Stimulated activated CD8-positive, alpha-beta memory T cell treated with anti-CD3 and anti-CD28 coated beads, Interleukin-12 subunit alpha, Interleukin-12 subunit beta, amount 100 ng/mL, for 4 hours (primary cell): ENCODE results near the gene SCYGR5.
"Not testable (repeated sequence)": the region's sequence is repeated elsewhere in the genome, so short reads cannot be mapped to it uniquely, and the experiment has no call there.

Experiments used
- DNase-seq: peaks from one replicate; pipeline ENCODE4 v3.0.0-alpha.2; 2020; ENCODE audit warnings: low read depth

The SCYGR5 gene

GRCh38 chr2:227666631-227667170 lies at the start of gene SCYGR5:
Gene SCYGR5, plus strand, starts transcription at chr2:227666804. Its CDS starts 0 bp downstream, at chr2:227666804.
- not testable (repeated sequence) for DNase-seq

- no peak for DNase-seq
Measured at GRCh38 chr2:227617316-227618230, 49.0 kb upstream of the SCYGR5 start, which contains the start of gene SCYGR4. Gene SCYGR4, plus strand, starts transcription at chr2:227617498. Its CDS starts 0 bp downstream, at chr2:227617498.

- no peak for DNase-seq
Measured at GRCh38 chr2:227623226-227623625, 43.4 kb upstream of the SCYGR5 start.

- DNase-seq: no peak
Measured at GRCh38 chr2:227625420-227625819, 41.2 kb upstream of the SCYGR5 start.

GRCh38 chr2:227626580-227627151 lies 39.9 kb upstream of the SCYGR5 start:
- DNase-seq: no peak

GRCh38 chr2:227627769-227628168 lies 38.8 kb upstream of the SCYGR5 start:
- DNase-seq: no peak

GRCh38 chr2:227629435-227629834 lies 37.2 kb upstream of the SCYGR5 start:
- no peak for DNase-seq

GRCh38 chr2:227630322-227630721 lies 36.3 kb upstream of the SCYGR5 start:
- DNase-seq: no peak

- no peak for DNase-seq
Measured at GRCh38 chr2:227632827-227633226, 33.8 kb upstream of the SCYGR5 start.

- no peak for DNase-seq
Measured at GRCh38 chr2:227634201-227634600, 32.4 kb upstream of the SCYGR5 start.

GRCh38 chr2:227642656-227643055 lies 23.9 kb upstream of the SCYGR5 start:
- DNase-seq: no peak

- no peak for DNase-seq
Measured at GRCh38 chr2:227643990-227644551, 22.5 kb upstream of the SCYGR5 start.

GRCh38 chr2:227653419-227653818 lies 13.2 kb upstream of the SCYGR5 start:
- DNase-seq: no peak

- DNase-seq: no peak
Measured at GRCh38 chr2:227654426-227654825, 12.2 kb upstream of the SCYGR5 start.

- DNase-seq: no peak
Measured at GRCh38 chr2:227655454-227655853, 11.2 kb upstream of the SCYGR5 start.

GRCh38 chr2:227657199-227657845 lies 9.3 kb upstream of the SCYGR5 start:
- DNase-seq: no peak

- no peak for DNase-seq
Measured at GRCh38 chr2:227661025-227661649, 5.5 kb upstream of the SCYGR5 start.

- no peak for DNase-seq
Measured at GRCh38 chr2:227661827-227662226, 4.8 kb upstream of the SCYGR5 start.

- DNase-seq: no peak
Measured at GRCh38 chr2:227665189-227665940, 1.2 kb upstream of the SCYGR5 start.

GRCh38 chr2:227671170-227671905 lies 4.7 kb downstream of the SCYGR5 start:
- DNase-seq: no peak
